ENCODE measurements around the gene UNK. TPM values are rescaled to one million over a fixed set of nuclear protein-coding genes. Genes with fewer than 3 reads are reported as not detected.
A peak's percentile ranks its signal among the peaks of the same experiment; 100 is the strongest.

The UNK gene
- polyA plus RNA-seq, 2 of the 4 experiments (the other 2 are of a cell fraction): 27.0 to 34.5 TPM

DNA sequence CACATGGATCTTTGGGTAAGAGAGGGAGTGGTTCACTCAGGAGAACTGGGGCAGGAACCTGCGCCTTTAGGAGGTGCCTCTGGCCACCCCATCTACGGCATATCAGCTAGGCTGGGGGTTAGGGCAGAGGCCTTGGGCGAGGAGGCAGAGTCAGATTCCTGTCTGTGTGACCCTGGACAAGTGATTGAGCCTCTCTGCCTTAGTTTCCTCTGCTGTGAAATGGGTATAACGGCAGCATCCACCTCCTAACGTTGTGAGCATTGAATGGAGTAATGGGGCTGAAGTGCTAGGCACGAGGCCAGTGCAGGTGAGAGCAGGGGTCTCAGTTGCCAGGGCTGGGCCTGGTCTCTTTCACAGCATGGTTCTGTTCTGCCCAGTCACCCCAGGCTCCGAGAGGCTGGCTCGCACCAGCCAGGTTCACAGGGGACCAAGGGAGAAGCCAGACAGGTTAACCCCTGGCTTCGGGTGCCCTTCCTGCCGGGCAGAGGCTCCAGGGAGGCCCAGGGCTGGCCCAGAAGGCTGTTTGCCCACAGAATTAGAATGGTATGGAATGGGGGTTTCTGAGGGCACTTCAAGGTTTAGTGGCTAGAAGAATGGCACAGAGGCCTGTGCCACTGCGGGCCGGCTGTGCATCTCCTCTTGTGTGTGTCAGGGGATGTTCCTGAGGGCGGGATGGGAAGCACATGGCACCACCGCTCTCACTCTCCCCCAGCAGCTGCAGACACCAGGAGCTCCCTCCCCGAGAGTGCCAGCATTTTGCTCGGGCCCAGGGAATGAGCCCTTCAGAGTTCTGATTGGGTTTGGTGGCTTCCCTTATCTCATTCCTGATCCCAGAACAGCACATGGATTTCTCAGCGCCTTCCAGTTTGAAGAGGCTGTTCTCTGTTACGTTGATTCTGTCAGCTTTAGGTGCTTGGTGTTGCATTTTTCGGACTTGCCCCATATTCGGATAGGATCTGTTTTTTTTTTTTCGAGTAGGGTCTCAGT is 35.8 kb downstream of the UNK start:
- ChIA-PET POLR2A (no interaction called here), CTCF (interaction anchor here (0.9 to 29.7 kb wide), 5 partner anchors 21 to 76 kb away, joined by 3 to 691 read pairs (median 6); partner anchors contain the start of genes GALK1, TRIM47, TRIM65 and UNC13D)
- ATAC-seq (no peak), FAIRE-seq (no peak), DNase-seq (ENCODE audit: low read depth in 1 of 2, low spot score in 1 of 2) (no peak)
- no peak overlapping the region for H3K4me3 ChIP-seq
- WGBS (ENCODE audit: missing lambda C conversion rate): 86% methylated on average over 21 of the region's 21 CpGs
- H3K27ac ChIP-seq: no peak overlapping the region
- H3K9me3 ChIP-seq: no peaks in the 10 kb centered on the region
- H3K4me1 ChIP-seq: peaks cover 2% of the 10 kb centered on the region; the same call in 2 of the 3 replicates
- TF ChIP-seq ELK1 (IDR thresholded peaks at IDR 0.05; ENCODE audit: low read depth, low read length) (no peak), TP53 (CRISPR knock-in tag; IDR thresholded peaks at IDR 0.05) (no peak), BHLHE40 (IDR thresholded peaks at IDR 0.05; ENCODE audit: low read depth, low read length) (no peak), KDM1A (IDR thresholded peaks at IDR 0.05; ENCODE audit: low read depth) (peak; percentile 78; the same call in 1 of the 2 replicates), CEBPB (IDR thresholded peaks at IDR 0.05) (no peak), BCL3 (IDR thresholded peaks at IDR 0.05) (no peak)
- H3K4me2 ChIP-seq: no peak overlapping the region

DNA sequence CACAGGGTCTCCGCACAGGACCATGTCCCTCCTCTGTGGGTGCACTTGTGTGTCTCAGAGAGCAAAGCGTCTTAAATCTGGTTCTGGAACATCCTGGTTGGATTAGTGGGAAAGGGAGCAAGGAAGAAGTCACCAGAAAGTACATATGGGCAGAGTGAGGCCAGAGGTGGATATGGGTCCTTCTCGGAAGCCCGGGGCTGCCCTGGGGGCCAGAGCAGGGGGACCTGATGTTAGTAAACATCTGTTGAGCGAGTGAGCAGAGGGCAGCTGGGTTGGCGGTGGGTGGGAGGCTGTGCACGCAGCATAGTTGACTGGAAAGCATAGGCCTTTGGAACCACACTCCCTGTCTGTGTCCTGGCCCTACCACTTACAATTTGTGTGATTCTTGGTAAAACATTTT is 36.9 kb downstream of the UNK start:
- Histone ChIP-seq H3K9me3 (no peaks in the 10 kb centered on the region), H3K4me1 (no peaks in the 10 kb centered on the region), H3K4me2 (no peak overlapping the region), H3K27ac (no peak overlapping the region), H3K4me3 (no peak overlapping the region)
- 95% methylated on average over 7 of the region's 7 CpGs for WGBS (ENCODE audit: missing lambda C conversion rate)
- FAIRE-seq: no peak
- ATAC-seq: no peak
- POLR2A ChIA-PET: interaction anchor here (1.1 kb wide), 1 partner anchor 41 kb away, joined by 4 read pairs; no protein-coding TSS in a partner anchor
- DNase-seq (ENCODE audit: low read depth in 1 of 2, low spot score in 1 of 2): no peak
- CTCF ChIA-PET: interaction anchor here (1.2 to 29.7 kb wide), 6 partner anchors 16 to 75 kb away, joined by 3 to 691 read pairs (median 6); partner anchors contain the start of genes TRIM65, UNC13D and WBP2
- no peak for TF ChIP-seq POLR2AphosphoS2 (conservative IDR thresholded peaks at IDR 0.05; ENCODE audit: low read length)
- no peak for TF ChIP-seq MAX (IDR thresholded peaks at IDR 0.05)
- TF ChIP-seq ZC3H11A (IDR thresholded peaks at IDR 0.05): no peak
- TF ChIP-seq RCOR1 (IDR thresholded peaks at IDR 0.05; ENCODE audit: low read depth, low read length): no peak

GRCh38 chr17:75822119-75822799 is 37.7 kb downstream of the UNK start:
- ATAC-seq: no peak
- 82% methylated on average over 18 of the region's 18 CpGs for WGBS (ENCODE audit: missing lambda C conversion rate)
- TF ChIP-seq GATA3 (IDR thresholded peaks at IDR 0.05; ENCODE audit: borderline replicate concordance): no peak
- no peak for TF ChIP-seq BHLHE40 (IDR thresholded peaks at IDR 0.05; ENCODE audit: low read depth, low read length)
- no peak for TF ChIP-seq KDM1A (IDR thresholded peaks at IDR 0.05; ENCODE audit: low read depth)
- TF ChIP-seq ZSCAN20 (CRISPR knock-in tag; IDR thresholded peaks at IDR 0.05): no peak
- no peak for TF ChIP-seq JUN (IDR thresholded peaks at IDR 0.05)
- TF ChIP-seq TFCP2L1 (CRISPR knock-in tag; IDR thresholded peaks at IDR 0.05): no peak
- no peak for TF ChIP-seq HOXB5 (CRISPR knock-in tag; IDR thresholded peaks at IDR 0.05)
- TF ChIP-seq REST (IDR thresholded peaks at IDR 0.05): no peak
- TF ChIP-seq FOSB (CRISPR knock-in tag; IDR thresholded peaks at IDR 0.05): no peak
- no peak for TF ChIP-seq KDM5A (IDR thresholded peaks at IDR 0.05)
- TF ChIP-seq CHD4 (IDR thresholded peaks at IDR 0.05; ENCODE audit: borderline replicate concordance): no peak
- TF ChIP-seq CHD2 (IDR thresholded peaks at IDR 0.05; ENCODE audit: low read length, partially characterized antibody): no peak
- TF ChIP-seq RCOR1 (IDR thresholded peaks at IDR 0.05; ENCODE audit: low read depth, low read length): no peak
- no peak for TF ChIP-seq FOSL2 (IDR thresholded peaks at IDR 0.05)
- TF ChIP-seq FOSL2 (CRISPR knock-in tag; IDR thresholded peaks at IDR 0.05): no peak
- no peak for TF ChIP-seq MAX (IDR thresholded peaks at IDR 0.05)
- no peak for TF ChIP-seq PHF8 (IDR thresholded peaks at IDR 0.05; ENCODE audit: borderline replicate concordance, low read depth)
- no peak for TF ChIP-seq FOXS1 (CRISPR knock-in tag; IDR thresholded peaks at IDR 0.05)

More at GRCh38 chr17:75822119-75822799, 37.7 kb downstream of the UNK start:
- Histone ChIP-seq H3K4me3 (no peak overlapping the region), H3K4me1 (no peaks in the 10 kb centered on the region), H3K9me3 (no peaks in the 10 kb centered on the region), H3K27ac (no peak overlapping the region), H3K4me2 (no peak overlapping the region)
- FAIRE-seq (no peak), DNase-seq (ENCODE audit: low read depth in 1 of 2, low spot score in 1 of 2) (no peak)
- ChIA-PET POLR2A (interaction anchor here (1.1 kb wide), 1 partner anchor 42 kb away, joined by 4 read pairs; no protein-coding TSS in a partner anchor), CTCF (interaction anchor here (0.6 to 29.7 kb wide), 11 partner anchors 17 to 233 kb away, joined by 3 to 691 read pairs (median 5); partner anchors contain the start of genes GALK1, TRIM47, UNC13D and WBP2)
